GM21447 (cell line): ENCODE results near the gene TESK1.

Experiments
- ATAC-seq: cut with Tn5 transposase; IDR thresholded peaks from one replicate; pipeline ENCODE4 v1.9.1; 2021; ENCODE audit not compliant: unreplicated experiment

The TESK1 gene

DNA sequence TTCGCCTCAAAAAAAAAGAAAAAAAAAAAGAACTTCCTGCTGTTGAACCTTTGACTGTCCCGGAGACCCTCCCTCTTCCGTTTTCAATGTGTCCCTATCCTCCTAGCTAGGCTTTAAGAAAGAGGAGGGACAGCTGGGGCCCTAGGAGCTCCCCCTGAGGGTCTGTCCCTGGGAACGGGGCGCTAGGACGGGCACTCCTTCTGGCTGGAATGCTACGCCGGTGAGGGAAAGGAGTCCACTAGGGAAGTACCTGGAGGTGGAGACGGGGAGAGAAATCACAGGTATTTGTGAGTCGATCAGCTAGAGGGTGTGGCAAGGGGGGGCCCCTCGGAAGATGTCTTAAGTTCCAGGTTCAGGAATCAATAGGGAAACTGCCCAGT lies 41.1 kb downstream of the TESK1 start:
- no peak for ATAC-seq

DNA sequence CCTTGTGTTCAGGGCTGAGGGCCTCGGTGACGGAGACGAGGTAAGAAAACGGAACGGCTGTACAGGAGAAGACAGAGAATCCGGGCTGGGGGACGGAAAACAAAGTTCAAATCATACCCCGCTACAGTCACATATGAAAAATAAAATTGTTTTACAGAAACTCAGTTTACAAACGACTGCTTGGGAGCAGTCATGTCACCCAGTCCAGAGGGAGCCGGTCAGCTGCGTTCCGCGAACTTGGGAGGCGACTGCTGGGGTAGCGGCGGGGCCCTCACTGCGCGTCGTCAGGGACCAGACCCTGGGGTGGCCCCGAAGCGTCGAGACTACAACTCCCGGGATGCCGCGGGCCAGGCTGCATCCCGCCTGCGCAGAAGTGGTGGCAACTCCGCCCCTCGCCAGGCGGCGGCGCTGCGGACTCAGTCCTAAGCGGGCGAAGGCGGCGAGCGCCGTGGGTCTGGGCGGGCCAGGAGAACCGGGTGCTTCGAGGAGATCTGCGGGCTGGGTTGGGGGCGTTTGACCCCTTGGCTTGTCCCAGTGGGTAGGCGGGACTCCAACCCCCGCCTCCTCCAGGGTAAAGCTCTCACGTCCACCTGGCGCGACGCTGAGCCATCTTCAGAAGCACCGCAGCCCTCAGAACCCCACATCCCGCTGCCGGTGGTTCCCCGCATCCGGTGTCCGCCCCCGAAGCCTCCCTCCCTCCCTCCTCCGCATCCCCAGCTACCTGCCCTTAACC lies 41.6 kb downstream of the TESK1 start:
- ATAC-seq, result peak; percentile 75

- no peak for ATAC-seq
Measured at GRCh38 chr9:35649431-35650340, 44.6 kb downstream of the TESK1 start.

DNA sequence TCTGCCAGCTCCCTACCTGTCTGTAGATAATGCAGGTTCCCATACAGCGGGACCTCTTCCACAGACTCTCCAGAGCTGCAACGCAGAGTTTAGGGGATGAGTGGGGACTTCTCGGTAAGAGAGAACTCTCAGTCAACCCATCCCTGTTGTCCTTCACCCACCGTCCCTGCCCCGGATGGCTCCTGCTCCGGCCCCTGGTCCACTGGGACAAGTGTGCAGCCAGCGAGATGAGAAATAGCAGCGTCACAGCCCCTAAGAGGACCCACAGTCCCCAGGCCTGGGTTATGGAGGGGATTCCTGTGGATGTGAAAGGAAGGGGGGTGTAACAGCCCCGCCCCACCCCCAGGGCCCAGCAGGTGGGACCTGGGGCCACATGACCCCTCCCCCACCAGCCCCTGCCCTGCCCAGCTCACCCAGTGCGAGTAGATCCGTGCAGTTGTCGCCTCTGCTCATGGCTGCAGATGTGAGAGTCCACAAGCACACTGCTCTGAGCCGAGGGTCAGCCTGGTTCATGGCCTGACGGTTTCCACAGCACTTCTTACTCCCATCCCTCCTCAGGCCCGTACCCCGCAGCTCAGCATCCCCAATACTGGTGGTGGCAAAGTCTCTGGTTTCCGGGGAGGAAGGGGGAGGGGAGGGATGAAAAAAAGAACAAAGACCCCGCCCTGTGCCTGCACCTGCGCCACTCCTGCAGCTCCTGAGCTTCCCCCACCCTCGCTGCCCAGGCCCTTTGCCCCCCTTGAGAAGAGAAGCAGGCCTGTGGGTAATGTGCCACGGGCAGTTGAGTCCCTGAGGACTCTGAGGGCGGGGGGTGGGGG lies 45.5 kb downstream of the TESK1 start, which contains the start of gene SIT1:
Gene SIT1 (minus strand): TSS at position 591 of the 818 bp plus-strand sequence. CDS start 78 bp downstream, at position 513.
- no peak for ATAC-seq

GRCh38 chr9:35651956-35652828 lies 47.1 kb downstream of the TESK1 start:
- no peak for ATAC-seq

DNA sequence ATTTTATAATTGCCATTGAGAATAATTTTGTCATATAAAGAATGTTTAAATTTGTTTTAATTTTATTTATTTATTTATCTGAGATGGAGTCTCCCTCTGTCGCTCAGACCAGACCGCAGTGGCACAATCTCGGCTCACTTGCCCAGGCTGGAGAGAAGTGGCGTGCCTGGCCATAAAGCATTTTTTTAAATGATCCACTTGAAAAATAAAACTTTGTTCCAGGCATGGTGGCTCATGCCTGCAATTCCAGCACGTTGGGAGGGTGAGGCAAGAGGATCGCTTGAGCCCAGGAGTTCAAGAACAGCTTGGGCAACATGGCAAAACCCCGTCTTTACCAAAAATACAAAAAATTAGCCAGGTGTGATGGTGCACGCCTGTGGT lies 47.8 kb downstream of the TESK1 start:
- ATAC-seq, result no peak

- no peak for ATAC-seq
Measured at GRCh38 chr9:35653611-35654010, 48.5 kb downstream of the TESK1 start.

GRCh38 chr9:35656348-35656747 lies 51.3 kb downstream of the TESK1 start:
- no peak for ATAC-seq

DNA sequence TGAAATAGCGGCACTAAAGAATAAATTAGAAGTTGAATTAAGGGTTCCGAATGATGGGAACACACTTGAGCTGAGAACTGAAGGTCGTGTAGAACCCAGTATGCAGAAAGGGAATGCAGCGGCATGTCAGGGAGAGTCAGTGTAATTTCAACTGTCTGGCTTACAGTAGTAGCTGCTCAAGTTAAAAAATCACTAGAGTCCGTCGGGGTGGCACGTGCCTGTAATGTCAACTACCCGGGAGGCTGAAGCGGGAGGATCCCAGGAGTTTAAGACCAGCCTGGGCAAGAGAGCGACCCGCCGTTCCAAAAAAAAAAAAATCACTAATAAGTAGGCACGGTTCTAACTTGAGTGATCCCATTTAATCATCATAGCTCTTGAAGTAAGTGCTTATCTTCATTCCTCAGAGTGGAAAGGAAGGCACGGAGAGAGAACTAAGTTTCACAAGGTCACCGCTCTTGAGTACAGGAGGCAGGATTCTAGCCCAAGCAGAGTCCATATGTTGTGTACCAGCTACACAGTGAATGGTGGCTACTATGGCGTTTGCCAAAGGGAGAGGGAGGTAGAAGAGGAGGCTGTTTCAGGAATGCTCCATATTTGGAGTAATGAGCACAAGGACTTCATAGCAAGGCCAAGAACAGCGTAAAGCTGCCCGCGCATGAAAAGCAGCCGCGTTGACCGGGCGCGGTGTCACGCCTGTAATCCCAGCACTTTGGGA lies 51.9 kb downstream of the TESK1 start:
- ATAC-seq, result no peak

- ATAC-seq, result peak; percentile 88
Measured at GRCh38 chr9:35657546-35658136, 52.6 kb downstream of the TESK1 start, which contains the start of gene RMRP. Gene RMRP (minus strand): TSS chr9:35658019.

GRCh38 chr9:35658137-35658967 lies 53.3 kb downstream of the TESK1 start, which contains the start of gene CCDC107:
Gene CCDC107 (plus strand): TSS chr9:35658292. CDS start chr9:35658380, 88 bp downstream.
- peak; percentile 50 for ATAC-seq

DNA sequence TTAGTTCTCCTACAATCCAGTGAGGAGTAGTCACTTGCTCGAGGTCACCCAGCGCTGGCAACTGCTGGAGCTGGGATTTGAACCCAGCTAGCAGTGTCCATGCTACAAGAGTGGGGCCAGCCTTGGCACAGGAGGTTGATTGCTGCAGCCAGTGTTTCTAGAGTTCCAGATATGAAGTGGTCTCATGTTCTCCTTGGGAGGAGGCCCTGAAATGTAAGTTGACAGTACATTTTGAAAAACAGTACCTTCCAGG lies 53.8 kb downstream of the TESK1 start:
- ATAC-seq, result no peak

DNA sequence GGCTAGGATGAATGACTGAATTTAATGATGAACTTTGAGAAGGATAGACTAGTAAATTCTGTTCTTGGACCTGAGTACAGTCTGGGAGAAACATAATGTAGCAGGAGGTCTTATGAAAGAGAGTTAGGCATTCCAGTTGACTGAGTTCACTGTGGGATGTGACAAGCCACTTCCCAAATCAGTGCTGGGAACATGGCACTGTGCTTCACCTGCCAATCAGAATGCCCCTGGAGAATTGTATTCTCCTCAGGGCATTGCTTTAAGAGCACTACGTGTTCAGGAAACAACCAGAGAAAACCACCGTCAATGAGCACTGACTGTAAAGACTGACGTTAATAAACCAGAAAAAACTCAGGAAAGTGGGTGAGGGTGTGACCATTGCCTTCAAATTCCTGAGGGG lies 54.3 kb downstream of the TESK1 start:
- no peak for ATAC-seq
